Liver (tissue), 9 donors: ENCODE measurements around the gene TOGARAM1. TPM values are rescaled to one million over a fixed set of nuclear protein-coding genes. Genes with fewer than 3 reads are reported as not detected.

Experiments
- DNase-seq: peaks from one replicate; pipeline ENCODE4 v3.0.0-alpha.2; 2017; ENCODE audit warnings: low spot score
- H3K27ac ChIP-seq, 2 donors: one replicate each; pipeline ENCODE4 v1.7.0; 2013; ENCODE audit warnings: inconsistent platforms in 2 of 2, low read length in 2 of 2, control low read depth in 1 of 2, low read depth in 1 of 2, mild to moderate bottlenecking in 1 of 2
- H3K27me3 ChIP-seq, 4 donors: one replicate each; pipeline versions ENCODE4 v1.6.1 to v1.7.0; 2013; ENCODE audit warnings: low read length in 3 of 4, inconsistent platforms in 1 of 4, mild to moderate bottlenecking in 1 of 4, moderate library complexity in 1 of 4; ENCODE audit not compliant: control insufficient read depth in 4 of 4, insufficient read depth in 4 of 4
- H3K36me3 ChIP-seq, 4 donors: one replicate each; pipeline versions ENCODE4 v1.6.1 to v1.7.0; 2013; ENCODE audit warnings: low read length in 3 of 4, mild to moderate bottlenecking in 3 of 4, low read depth in 1 of 4, moderate library complexity in 1 of 4; ENCODE audit not compliant: control insufficient read depth in 4 of 4, insufficient read depth in 3 of 4
- H3K4me1 ChIP-seq, 4 donors: one replicate each; pipeline versions ENCODE4 v1.6.1 to v1.7.0; 2013; ENCODE audit warnings: low read length in 3 of 4, mild to moderate bottlenecking in 3 of 4, moderate library complexity in 1 of 4; ENCODE audit not compliant: control insufficient read depth in 4 of 4, insufficient read depth in 4 of 4
- H3K4me3 ChIP-seq, 3 donors: one replicate each; pipeline versions ENCODE4 v1.6.1 to v1.7.0; 2013; ENCODE audit warnings: low read length in 3 of 3, control low read depth in 1 of 3, low read depth in 1 of 3, mild to moderate bottlenecking in 1 of 3
- H3K9ac ChIP-seq, 2 donors: one replicate each; pipeline ENCODE4 v1.7.0; 2013; ENCODE audit warnings: low read length in 2 of 2, mild to moderate bottlenecking in 2 of 2, moderate library complexity in 2 of 2, control low read depth in 1 of 2, low read depth in 1 of 2
- H3K9me3 ChIP-seq, 4 donors: one replicate each; pipeline versions ENCODE4 v1.6.1 to v1.7.0; 2013; ENCODE audit warnings: low read length in 3 of 4; ENCODE audit not compliant: control insufficient read depth in 4 of 4
- CTCF ChIP-seq: fragments of 150-350 bp; IDR thresholded peaks from 2 replicates; pipeline ENCODE4 v1.5.1; 2017; ENCODE audit warnings: improper control_type of control experiment, low read depth, low read length; ENCODE audit not compliant: missing input control
- EGR1 ChIP-seq, 2 donors: IDR thresholded peaks; 2 replicates each; pipeline ENCODE4 v1.6.1; 2016 to 2018; ENCODE audit warnings: antibody characterized with exemption in 2 of 2, low read depth in 2 of 2
- FOXA2 ChIP-seq: IDR thresholded peaks from 2 replicates; pipeline ENCODE4 v1.6.1; 2016; ENCODE audit warnings: antibody characterized with exemption
- GABPA ChIP-seq, 2 donors: IDR thresholded peaks in 1 of 2; conservative IDR thresholded peaks in 1 of 2; 2 replicates each; pipeline ENCODE4 v1.6.1; 2016; ENCODE audit warnings: antibody characterized with exemption in 2 of 2, mild to moderate bottlenecking in 1 of 2, moderate library complexity in 1 of 2
- HNF4A ChIP-seq, 2 donors: conservative IDR thresholded peaks; 2 replicates each; pipeline ENCODE4 v1.6.1; 2016; ENCODE audit warnings: antibody characterized with exemption in 2 of 2, mild to moderate bottlenecking in 2 of 2
- HNF4G ChIP-seq: IDR thresholded peaks from 2 replicates; pipeline ENCODE4 v1.6.1; 2016; ENCODE audit warnings: antibody characterized with exemption
- JUND ChIP-seq, 2 donors: IDR thresholded peaks; 2 replicates each; pipeline ENCODE4 v1.6.1; 2016; ENCODE audit warnings: antibody characterized with exemption in 2 of 2
- NR2F2 ChIP-seq: IDR thresholded peaks from 2 replicates; pipeline ENCODE4 v1.6.1; 2016; ENCODE audit warnings: antibody characterized with exemption
- RXRA ChIP-seq, 2 donors: IDR thresholded peaks; 2 replicates each; pipeline ENCODE4 v1.6.1; 2017 to 2018; ENCODE audit warnings: antibody characterized with exemption in 2 of 2, mild to moderate bottlenecking in 1 of 2
- SP1 ChIP-seq: IDR thresholded peaks from 2 replicates; pipeline ENCODE4 v1.6.1; 2018; ENCODE audit warnings: antibody characterized with exemption, mild to moderate bottlenecking
- TAF1 ChIP-seq: conservative IDR thresholded peaks from 2 replicates; pipeline ENCODE4 v1.6.1; 2016; ENCODE audit warnings: antibody characterized with exemption, mild to moderate bottlenecking
- YY1 ChIP-seq: IDR thresholded peaks from 2 replicates; pipeline ENCODE4 v1.6.1; 2016; ENCODE audit warnings: antibody characterized with exemption, mild to moderate bottlenecking
- WGBS: extraction: QIAGEN DNeasy Blood & Tissue Kit; methylation state at CpG from one replicate; pipeline ENCODE4 v1.1.7; 2013; 5-methylcytosine and 5-hydroxymethylcytosine counted together
- polyA plus RNA-seq, 2 donors: library from polyadenylated mRNA; stranded (reverse) in 1 of 2; unstranded in 1 of 2; fragments of 200-250 nt in 1 of 2; fragments of >200 nt in 1 of 2; fragmentation: Nextera tagmentation in 1 of 2; extraction: Ambion mirVana in 1 of 2; gene quantifications; one replicate each; pipeline versions ENCODE4 v1.2.1 to v1.2.3, GENCODE V29; 2013 to 2015
- total RNA-seq, 2 donors: library from RNA; depleted of rRNA; stranded (reverse); fragments of >200 nt; gene quantifications; one replicate each; pipeline ENCODE4 v1.2.3, GENCODE V29; 2014
- TF ChIP-seq, protein P1 (sequence below): IDR thresholded peaks from 2 replicates; pipeline ENCODE4 v1.6.1; 2016; ENCODE audit warnings: antibody characterized with exemption, mild to moderate bottlenecking
- TF ChIP-seq, protein P2 (sequence below): IDR thresholded peaks from 2 replicates; pipeline ENCODE4 v1.6.1; 2016; ENCODE audit warnings: antibody characterized with exemption
- TF ChIP-seq, protein P3 (sequence below): IDR thresholded peaks from 2 replicates; pipeline ENCODE4 v1.6.1; 2016; ENCODE audit warnings: antibody characterized with exemption
- TF ChIP-seq, protein P4 (sequence below): IDR thresholded peaks from 2 replicates; pipeline ENCODE4 v1.6.1; 2016; ENCODE audit warnings: antibody characterized with exemption
- donor health status: healthy.
- donor health status: healthy.
- donor health status: healthy.
- donor health status: healthy.
- donor health status: healthy.

The TOGARAM1 gene
- total and polyA plus RNA-seq, 4 donors = 2.5 to 12.7 (median 7.5) TPM

- Histone ChIP-seq H3K4me3 (no peak overlapping the region), H3K9me3 (no peaks in the 10 kb centered on the region), H3K27ac (no peak overlapping the region), H3K27me3 (no peaks in the 10 kb centered on the region), H3K4me1 (no peaks in the 10 kb centered on the region), H3K36me3 (peaks cover 0 to 9% (median 1%) of the 10 kb centered on the region in 4 donors), H3K9ac (no peak overlapping the region)
- no peak for DNase-seq
- TF ChIP-seq GABPA (IDR thresholded peaks at IDR 0.05 in 1 of 2, conservative IDR thresholded peaks at IDR 0.05 in 1 of 2) (no peak), SP1 (no peak), NR2F2 (no peak), RXRA (IDR thresholded peaks at IDR 0.05) (no peak)
- TF ChIP-seq, protein P1, sequence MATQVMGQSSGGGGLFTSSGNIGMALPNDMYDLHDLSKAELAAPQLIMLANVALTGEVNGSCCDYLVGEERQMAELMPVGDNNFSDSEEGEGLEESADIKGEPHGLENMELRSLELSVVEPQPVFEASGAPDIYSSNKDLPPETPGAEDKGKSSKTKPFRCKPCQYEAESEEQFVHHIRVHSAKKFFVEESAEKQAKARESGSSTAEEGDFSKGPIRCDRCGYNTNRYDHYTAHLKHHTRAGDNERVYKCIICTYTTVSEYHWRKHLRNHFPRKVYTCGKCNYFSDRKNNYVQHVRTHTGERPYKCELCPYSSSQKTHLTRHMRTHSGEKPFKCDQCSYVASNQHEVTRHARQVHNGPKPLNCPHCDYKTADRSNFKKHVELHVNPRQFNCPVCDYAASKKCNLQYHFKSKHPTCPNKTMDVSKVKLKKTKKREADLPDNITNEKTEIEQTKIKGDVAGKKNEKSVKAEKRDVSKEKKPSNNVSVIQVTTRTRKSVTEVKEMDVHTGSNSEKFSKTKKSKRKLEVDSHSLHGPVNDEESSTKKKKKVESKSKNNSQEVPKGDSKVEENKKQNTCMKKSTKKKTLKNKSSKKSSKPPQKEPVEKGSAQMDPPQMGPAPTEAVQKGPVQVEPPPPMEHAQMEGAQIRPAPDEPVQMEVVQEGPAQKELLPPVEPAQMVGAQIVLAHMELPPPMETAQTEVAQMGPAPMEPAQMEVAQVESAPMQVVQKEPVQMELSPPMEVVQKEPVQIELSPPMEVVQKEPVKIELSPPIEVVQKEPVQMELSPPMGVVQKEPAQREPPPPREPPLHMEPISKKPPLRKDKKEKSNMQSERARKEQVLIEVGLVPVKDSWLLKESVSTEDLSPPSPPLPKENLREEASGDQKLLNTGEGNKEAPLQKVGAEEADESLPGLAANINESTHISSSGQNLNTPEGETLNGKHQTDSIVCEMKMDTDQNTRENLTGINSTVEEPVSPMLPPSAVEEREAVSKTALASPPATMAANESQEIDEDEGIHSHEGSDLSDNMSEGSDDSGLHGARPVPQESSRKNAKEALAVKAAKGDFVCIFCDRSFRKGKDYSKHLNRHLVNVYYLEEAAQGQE = no peak
- WGBS = 95% methylated on average over 3 of the region's 3 CpGs
These were observed 106.4 kb downstream of the TOGARAM1 start for GRCh38 chr14:45068396-45068795.

- no peak for DNase-seq
- Histone ChIP-seq H3K36me3 (peaks cover 0 to 10% (median 2%) of the 10 kb centered on the region in 4 donors), H3K4me3 (no peak overlapping the region), H3K9ac (no peak overlapping the region), H3K9me3 (no peaks in the 10 kb centered on the region), H3K27ac (no peak overlapping the region), H3K27me3 (no peaks in the 10 kb centered on the region), H3K4me1 (no peaks in the 10 kb centered on the region)
- WGBS = 98% methylated on average over 1 of the region's 1 CpG
- no peak for TF ChIP-seq GABPA (IDR thresholded peaks at IDR 0.05 in 1 of 2, conservative IDR thresholded peaks at IDR 0.05 in 1 of 2)
These were observed 108.2 kb downstream of the TOGARAM1 start for GRCh38 chr14:45070215-45070614.

- H3K4me1 ChIP-seq = no peaks in the 10 kb centered on the region
- no peaks in the 10 kb centered on the region for H3K9me3 ChIP-seq
- TF ChIP-seq HNF4A (conservative IDR thresholded peaks at IDR 0.05) = no peak
- no peak for TF ChIP-seq YY1
- TF ChIP-seq, protein P2, sequence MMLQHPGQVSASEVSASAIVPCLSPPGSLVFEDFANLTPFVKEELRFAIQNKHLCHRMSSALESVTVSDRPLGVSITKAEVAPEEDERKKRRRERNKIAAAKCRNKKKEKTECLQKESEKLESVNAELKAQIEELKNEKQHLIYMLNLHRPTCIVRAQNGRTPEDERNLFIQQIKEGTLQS = no peak
- TF ChIP-seq RXRA (IDR thresholded peaks at IDR 0.05) = no peak
- TF ChIP-seq, protein P3, sequence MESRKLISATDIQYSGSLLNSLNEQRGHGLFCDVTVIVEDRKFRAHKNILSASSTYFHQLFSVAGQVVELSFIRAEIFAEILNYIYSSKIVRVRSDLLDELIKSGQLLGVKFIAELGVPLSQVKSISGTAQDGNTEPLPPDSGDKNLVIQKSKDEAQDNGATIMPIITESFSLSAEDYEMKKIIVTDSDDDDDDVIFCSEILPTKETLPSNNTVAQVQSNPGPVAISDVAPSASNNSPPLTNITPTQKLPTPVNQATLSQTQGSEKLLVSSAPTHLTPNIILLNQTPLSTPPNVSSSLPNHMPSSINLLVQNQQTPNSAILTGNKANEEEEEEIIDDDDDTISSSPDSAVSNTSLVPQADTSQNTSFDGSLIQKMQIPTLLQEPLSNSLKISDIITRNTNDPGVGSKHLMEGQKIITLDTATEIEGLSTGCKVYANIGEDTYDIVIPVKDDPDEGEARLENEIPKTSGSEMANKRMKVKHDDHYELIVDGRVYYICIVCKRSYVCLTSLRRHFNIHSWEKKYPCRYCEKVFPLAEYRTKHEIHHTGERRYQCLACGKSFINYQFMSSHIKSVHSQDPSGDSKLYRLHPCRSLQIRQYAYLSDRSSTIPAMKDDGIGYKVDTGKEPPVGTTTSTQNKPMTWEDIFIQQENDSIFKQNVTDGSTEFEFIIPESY = no peak
- TF ChIP-seq NR2F2 = no peak
- no peak for TF ChIP-seq GABPA (IDR thresholded peaks at IDR 0.05 in 1 of 2, conservative IDR thresholded peaks at IDR 0.05 in 1 of 2)
- TF ChIP-seq EGR1 (IDR thresholded peaks at IDR 0.05; ENCODE audit: low read depth in 2 of 2) = no peak
- no peak for TF ChIP-seq FOXA2
- no peak for TF ChIP-seq CTCF
- no peak for TF ChIP-seq JUND (IDR thresholded peaks at IDR 0.05)
- no peak for TF ChIP-seq TAF1
- no peak for TF ChIP-seq HNF4G
- TF ChIP-seq, protein P4, sequence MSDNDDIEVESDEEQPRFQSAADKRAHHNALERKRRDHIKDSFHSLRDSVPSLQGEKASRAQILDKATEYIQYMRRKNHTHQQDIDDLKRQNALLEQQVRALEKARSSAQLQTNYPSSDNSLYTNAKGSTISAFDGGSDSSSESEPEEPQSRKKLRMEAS = no peak
- peaks cover 0 to 10% (median under 1%) of the 10 kb centered on the region in 4 donors for H3K36me3 ChIP-seq
- H3K9ac ChIP-seq = no peak overlapping the region
- no peak overlapping the region for H3K27ac ChIP-seq
- DNase-seq = no peak
- 96% methylated on average over 6 of the region's 6 CpGs for WGBS
- no peak overlapping the region for H3K4me3 ChIP-seq
- H3K27me3 ChIP-seq = no peaks in the 10 kb centered on the region
These were observed 110.1 kb downstream of the TOGARAM1 start for GRCh38 chr14:45072126-45072525.
